CD14-positive monocyte (primary cell): ENCODE measurements around the gene PIKFYVE. TPM values are rescaled to one million over a fixed set of nuclear protein-coding genes. Genes with fewer than 3 reads are reported as not detected.
A peak's percentile ranks its signal among the peaks of the same experiment; 100 is the strongest.

Source experiments
- DNase-seq, 3 donors: peaks; one replicate each; pipeline ENCODE4 v3.0.0-alpha.2; 2011 to 2022
- H2AFZ ChIP-seq: 2 replicates; pipeline ENCODE4 v1.6.0; 2012; ENCODE audit warnings: mild to moderate bottlenecking, low read depth, low read length, inconsistent platforms; ENCODE audit not compliant: insufficient read depth, poor library complexity, severe bottlenecking
- H3K27ac ChIP-seq, 2 donors: 1 replicate in 1 of 2; 2 replicates in 1 of 2; pipeline ENCODE4 v1.5.1; 2012 to 2013; ENCODE audit warnings: low read length in 2 of 2, control low read depth in 1 of 2, inconsistent platforms in 1 of 2, low read depth in 1 of 2, mild to moderate bottlenecking in 1 of 2
- H3K27me3 ChIP-seq, 2 donors: one replicate each; pipeline versions ENCODE4 v1.6.0 to v1.6.1; 2011 to 2013; ENCODE audit warnings: low read length in 2 of 2; ENCODE audit not compliant: control insufficient read depth in 2 of 2, insufficient read depth in 2 of 2
- H3K36me3 ChIP-seq, 2 donors: replicated peaks in 1 of 2; 1 replicate in 1 of 2; 2 replicates in 1 of 2; pipeline versions ENCODE4 v1.5.1 to v1.6.1; 2012 to 2013; ENCODE audit warnings: low read length in 2 of 2, control low read depth in 1 of 2, inconsistent platforms in 1 of 2, mild to moderate bottlenecking in 1 of 2; ENCODE audit not compliant: insufficient read depth in 2 of 2, control insufficient read depth in 1 of 2
- H3K4me1 ChIP-seq, 2 donors: 1 replicate in 1 of 2; 2 replicates in 1 of 2; pipeline versions ENCODE4 v1.5.1 to v1.6.1; 2012 to 2013; ENCODE audit warnings: low read length in 2 of 2, control low read depth in 1 of 2, inconsistent platforms in 1 of 2, mild to moderate bottlenecking in 1 of 2, moderate library complexity in 1 of 2; ENCODE audit not compliant: insufficient read depth in 2 of 2, control insufficient read depth in 1 of 2
- H3K4me2 ChIP-seq: replicated peaks from 2 replicates; pipeline ENCODE3; 2012; ENCODE audit warnings: low read length, moderate library complexity, mild to moderate bottlenecking; ENCODE audit not compliant: poor library complexity, severe bottlenecking; ENCODE audit errors: extremely low read depth
- H3K4me3 ChIP-seq, 3 experiments: fragments of 200-600 bp in 1 of 3; sonication (generic) in 1 of 3; replicated peaks in 1 of 3; 1 replicate in 2 of 3; 2 replicates in 1 of 3; pipeline ENCODE4 v1.5.1; 2011 to 2013; ENCODE audit warnings: low read length in 3 of 3, mild to moderate bottlenecking in 3 of 3, control low read depth in 2 of 3, low read depth in 2 of 3, inconsistent platforms in 1 of 3, moderate library complexity in 1 of 3
- H3K79me2 ChIP-seq: 2 replicates; pipeline ENCODE4 v1.6.0; 2012; ENCODE audit warnings: mild to moderate bottlenecking, control low read depth, inconsistent platforms, low read length, moderate library complexity; ENCODE audit not compliant: insufficient read depth
- H3K9ac ChIP-seq: 2 replicates; pipeline ENCODE4 v1.6.0; 2017; ENCODE audit warnings: low read length, mild to moderate bottlenecking; ENCODE audit not compliant: insufficient read depth, poor library complexity, severe bottlenecking
- H3K9me3 ChIP-seq, 2 donors: replicated peaks in 1 of 2; 1 replicate in 1 of 2; 2 replicates in 1 of 2; pipeline versions ENCODE4 v1.5.1 to v1.6.1; 2012 to 2013; ENCODE audit warnings: low read length in 2 of 2, control low read depth in 1 of 2; ENCODE audit not compliant: control insufficient read depth in 1 of 2, insufficient read depth in 1 of 2
- H4K20me1 ChIP-seq: 2 replicates; pipeline ENCODE4 v1.6.0; 2012; ENCODE audit warnings: mild to moderate bottlenecking, low read length, control low read depth, moderate library complexity; ENCODE audit not compliant: insufficient read depth
- H3K27ac Mint-ChIP-seq, 7 donors: one replicate each; pipeline ENCODE4 v1.8.0; 2020; ENCODE audit warnings: mild to moderate bottlenecking in 7 of 7, mixed read lengths in 7 of 7, moderate library complexity in 6 of 7, inconsistent platforms in 2 of 7
- H3K27me3 Mint-ChIP-seq, 3 donors: one replicate each; pipeline ENCODE4 v1.8.0; 2021 to 2022; ENCODE audit warnings: low read depth in 3 of 3, mild to moderate bottlenecking in 3 of 3, mixed read lengths in 3 of 3, moderate library complexity in 3 of 3, inconsistent platforms in 1 of 3
- H3K36me3 Mint-ChIP-seq, 2 donors: one replicate each; pipeline ENCODE4 v1.8.0; 2020; ENCODE audit warnings: mixed read lengths in 2 of 2, inconsistent platforms in 1 of 2, mild to moderate bottlenecking in 1 of 2
- H3K4me1 Mint-ChIP-seq: one replicate; pipeline ENCODE4 v1.8.0; 2020; ENCODE audit warnings: mild to moderate bottlenecking, mixed read lengths
- H3K4me3 Mint-ChIP-seq, 2 donors: one replicate each; pipeline ENCODE4 v1.8.0; 2020; ENCODE audit warnings: mild to moderate bottlenecking in 2 of 2, mixed read lengths in 2 of 2, moderate library complexity in 1 of 2
- H3K9me3 Mint-ChIP-seq, 7 donors: one replicate each; pipeline ENCODE4 v1.8.0; 2020 to 2022; ENCODE audit warnings: mixed read lengths in 7 of 7, mild to moderate bottlenecking in 6 of 7, moderate library complexity in 6 of 7, inconsistent platforms in 2 of 7
- WGBS: methylation state at CpG from one replicate; pipeline ENCODE4 v1.1.5; 2013; ENCODE audit warnings: missing lambda C conversion rate; ENCODE audit not compliant: insufficient coverage; 5-methylcytosine and 5-hydroxymethylcytosine counted together
- intact Hi-C, 2 donors: fragments of 100-400 bp; cut with micrococcal nuclease; formaldehyde crosslinking; loops; one replicate each; pipeline versions ENCODE4 v1.15.0 to v1.15.1; 2023
- polyA plus RNA-seq, 3 donors: library from polyadenylated mRNA; depleted of rRNA in 1 of 3; unstranded in 2 of 3; stranded (reverse) in 1 of 3; fragments of 300-500 nt in 2 of 3; fragments of >200 nt in 1 of 3; fragmentation: Illumina TruSeq in 2 of 3; gene quantifications; 1 replicate in 2 of 3; 2 replicates in 1 of 3; pipeline ENCODE4 v1.2.3, GENCODE V29; 2012 to 2021
- TF ChIP-seq, protein P1 (sequence below): fragments of 200-600 bp; IDR thresholded peaks from one replicate; pipeline ENCODE4 v1.8.0; 2022; ENCODE audit warnings: antibody characterized with exemption, mild to moderate bottlenecking

The PIKFYVE gene
- polyA plus RNA-seq, 3 donors, result 3.5 to 17.6 (median 6.2) TPM

DNA sequence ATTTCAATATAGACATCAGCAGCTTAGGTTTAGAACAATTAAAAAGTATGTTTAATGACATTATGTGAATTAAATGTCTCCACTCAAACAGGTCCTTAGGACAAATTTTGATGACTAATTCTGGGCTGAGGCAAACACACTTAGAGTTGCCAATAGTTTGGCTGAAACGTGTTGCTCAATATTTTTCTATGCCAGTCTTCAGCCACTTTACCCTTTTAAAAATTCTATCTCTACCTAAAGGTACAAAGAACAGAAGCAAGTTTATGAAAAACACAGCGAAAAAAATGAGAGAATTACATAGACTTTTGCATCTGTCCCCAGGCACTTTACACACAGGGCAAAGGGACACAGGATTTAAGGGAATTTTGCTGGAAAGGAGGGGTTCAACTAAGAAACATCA, 15.7 kb upstream of the PIKFYVE start:
- H3K36me3 ChIP-seq, result peaks cover 54 to 68% of the 10 kb centered on the region in 2 donors
- H3K9me3 Mint-ChIP-seq, result no peaks in the 10 kb centered on the region
- no peaks in the 10 kb centered on the region for H3K27me3 Mint-ChIP-seq
- H2AFZ ChIP-seq, result no peak overlapping the region
- peak overlapping the region in 1 of 2 donors; percentile 69 for H3K27ac ChIP-seq
- H3K4me2 ChIP-seq, result peak overlapping the region; percentile 40
- H3K79me2 ChIP-seq, result peaks cover 88% of the 10 kb centered on the region
- H3K27me3 ChIP-seq, result no peaks in the 10 kb centered on the region
- no peaks in the 10 kb centered on the region for H3K9me3 ChIP-seq
- TF ChIP-seq, protein P1, sequence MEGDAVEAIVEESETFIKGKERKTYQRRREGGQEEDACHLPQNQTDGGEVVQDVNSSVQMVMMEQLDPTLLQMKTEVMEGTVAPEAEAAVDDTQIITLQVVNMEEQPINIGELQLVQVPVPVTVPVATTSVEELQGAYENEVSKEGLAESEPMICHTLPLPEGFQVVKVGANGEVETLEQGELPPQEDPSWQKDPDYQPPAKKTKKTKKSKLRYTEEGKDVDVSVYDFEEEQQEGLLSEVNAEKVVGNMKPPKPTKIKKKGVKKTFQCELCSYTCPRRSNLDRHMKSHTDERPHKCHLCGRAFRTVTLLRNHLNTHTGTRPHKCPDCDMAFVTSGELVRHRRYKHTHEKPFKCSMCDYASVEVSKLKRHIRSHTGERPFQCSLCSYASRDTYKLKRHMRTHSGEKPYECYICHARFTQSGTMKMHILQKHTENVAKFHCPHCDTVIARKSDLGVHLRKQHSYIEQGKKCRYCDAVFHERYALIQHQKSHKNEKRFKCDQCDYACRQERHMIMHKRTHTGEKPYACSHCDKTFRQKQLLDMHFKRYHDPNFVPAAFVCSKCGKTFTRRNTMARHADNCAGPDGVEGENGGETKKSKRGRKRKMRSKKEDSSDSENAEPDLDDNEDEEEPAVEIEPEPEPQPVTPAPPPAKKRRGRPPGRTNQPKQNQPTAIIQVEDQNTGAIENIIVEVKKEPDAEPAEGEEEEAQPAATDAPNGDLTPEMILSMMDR, result no peak
- peak overlapping the region; percentile 29 for H3K9ac ChIP-seq
- H3K4me1 ChIP-seq, result peaks cover 43 to 49% of the 10 kb centered on the region in 2 donors
- peak overlapping the region in 1 of 2 donors; percentile 61 for H3K4me3 Mint-ChIP-seq
- H3K36me3 Mint-ChIP-seq, result peaks cover 46 to 58% of the 10 kb centered on the region in 2 donors
- intact Hi-C loops, result loop anchor here (5.0 to 10.0 kb wide), 3 partner anchors 76 to 1486 kb away; partner anchors contain the start of genes FASTKD2 (in 1 of the 2) and MDH1B (in 1 of the 2)
- DNase-seq, result peak in 2 of 3 donors; percentile 51 to 54
- peaks cover 51% of the 10 kb centered on the region for H3K4me1 Mint-ChIP-seq
- WGBS, result no CpG with 5 or more reads among the region's 2 CpGs
- peak overlapping the region; percentile 51 to 90 (median 75) for H3K27ac Mint-ChIP-seq
- H4K20me1 ChIP-seq, result peaks cover 32% of the 10 kb centered on the region
- H3K4me3 ChIP-seq, result peak overlapping the region in 1 of 3 experiments; percentile 14

DNA sequence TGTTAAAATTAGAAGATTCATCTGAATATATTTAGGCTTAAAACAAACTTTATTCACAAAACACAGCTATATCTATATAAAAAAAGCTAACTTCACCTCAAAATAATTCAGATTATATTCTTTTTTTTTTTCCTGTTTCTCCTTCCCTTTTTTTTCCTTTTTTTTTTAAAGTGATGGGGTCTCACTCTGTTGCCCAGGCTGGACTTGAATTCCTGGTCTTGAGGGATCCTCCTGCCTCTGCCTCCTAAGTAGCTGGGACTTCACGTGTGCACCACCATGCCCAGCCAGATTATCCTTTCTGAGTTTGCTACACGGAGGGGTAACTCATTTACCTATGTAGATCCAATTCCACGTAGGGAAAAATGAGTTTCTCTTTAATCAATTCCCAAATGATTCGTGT, 15.0 kb upstream of the PIKFYVE start:
- Histone ChIP-seq H3K4me1 (peaks cover 48 to 54% of the 10 kb centered on the region in 2 donors), H3K4me2 (peak overlapping the region; percentile 40)

More for the DNA sequence above, 15.0 kb upstream of the PIKFYVE start:
- no peak overlapping the region for H2AFZ ChIP-seq
- H3K9me3 ChIP-seq, result no peaks in the 10 kb centered on the region
- WGBS, result 90% methylated on average over 4 of the region's 4 CpGs
- no peaks in the 10 kb centered on the region for H3K27me3 Mint-ChIP-seq
- intact Hi-C loops, result loop anchor here (5.0 to 10.0 kb wide), 3 partner anchors 76 to 1486 kb away; partner anchors contain the start of genes FASTKD2 (in 1 of the 2) and MDH1B (in 1 of the 2)
- peak overlapping the region in 1 of 2 donors; percentile 69 for H3K27ac ChIP-seq
- no peaks in the 10 kb centered on the region for H3K27me3 ChIP-seq
- TF ChIP-seq, protein P1, result no peak
- H3K4me1 Mint-ChIP-seq, result peaks cover 53% of the 10 kb centered on the region
- H3K9me3 Mint-ChIP-seq, result no peaks in the 10 kb centered on the region
- no peak overlapping the region for H3K9ac ChIP-seq
- DNase-seq, result no peak
- peak overlapping the region in 6 of 7 donors; percentile 46 to 90 (median 75) for H3K27ac Mint-ChIP-seq
- peaks cover 32% of the 10 kb centered on the region for H4K20me1 ChIP-seq
- H3K79me2 ChIP-seq, result peaks cover 82% of the 10 kb centered on the region
- H3K36me3 Mint-ChIP-seq, result peaks cover 42 to 51% of the 10 kb centered on the region in 2 donors
- H3K4me3 ChIP-seq, result peak overlapping the region in 1 of 3 experiments; percentile 14
- peaks cover 48 to 61% of the 10 kb centered on the region in 2 donors for H3K36me3 ChIP-seq
- no peak overlapping the region for H3K4me3 Mint-ChIP-seq
